B cell (primary cell): ENCODE measurements around the gene ADAMTS19.

Source experiments
- CTCF ChIP-seq: fragments of 200-600 bp; IDR thresholded peaks from one replicate; pipeline ENCODE4 v1.8.0; 2022; ENCODE audit warnings: antibody characterized with exemption, mild to moderate bottlenecking
- EZH2 ChIP-seq: IDR thresholded peaks from 2 replicates; pipeline ENCODE4 v1.6.1; 2012; ENCODE audit warnings: borderline replicate concordance, low read depth, mild to moderate bottlenecking, moderate library complexity, low read length; ENCODE audit not compliant: insufficient read depth, poor library complexity, severe bottlenecking

- TF ChIP-seq CTCF = no peak
- TF ChIP-seq EZH2 = no peak
These were observed at the start of gene ADAMTS19 for GRCh38 chr5:129459777-129460671.
